ENCODE data around the gene MXI1.
A peak's percentile ranks its signal among the peaks of the same experiment; 100 is the strongest.
"Not testable (repeated sequence)": the region's sequence is repeated elsewhere in the genome, so short reads cannot be mapped to it uniquely, and the experiment has no call there.

Gene MXI1

DNA sequence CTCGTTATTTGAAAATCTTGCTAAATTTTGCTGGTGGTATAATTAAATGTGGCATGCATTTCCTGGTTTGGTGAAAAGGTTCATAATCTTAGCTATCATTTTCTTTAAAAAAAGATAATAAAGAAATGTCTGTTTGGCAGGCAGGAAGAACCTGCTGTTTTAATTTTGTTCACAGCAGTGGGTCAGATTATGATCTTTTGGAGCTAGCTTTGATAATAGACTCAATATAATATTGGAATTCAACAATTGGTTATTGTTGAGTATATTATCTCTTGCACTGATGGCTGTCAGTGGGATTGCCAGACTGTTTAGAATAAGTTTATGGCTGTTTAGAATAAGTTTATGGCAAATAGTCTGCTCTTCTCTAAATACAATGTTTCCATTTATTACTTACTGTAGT lies 35.1 kb downstream of the MXI1 start:
- DNase-seq = no peak

DNA sequence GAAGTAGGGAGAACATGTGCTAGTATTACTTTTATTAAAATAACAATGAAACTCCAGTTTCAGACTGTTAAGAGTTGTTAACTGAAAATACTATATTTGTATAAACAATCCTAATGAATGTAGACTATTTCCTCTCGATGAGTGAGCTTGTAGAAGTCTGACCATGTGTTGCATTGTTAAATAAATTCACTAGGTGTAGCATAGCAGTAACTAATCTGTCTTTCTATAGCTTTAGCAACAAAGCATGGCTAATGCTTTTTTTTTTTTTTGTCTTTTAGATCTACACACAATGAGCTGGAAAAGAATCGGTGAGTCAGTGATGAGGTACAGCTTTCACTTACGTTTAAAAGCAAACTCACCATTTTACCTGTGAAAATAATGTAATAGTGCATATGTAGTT lies 37.1 kb downstream of the MXI1 start:
- DNase-seq = no peak

DNA sequence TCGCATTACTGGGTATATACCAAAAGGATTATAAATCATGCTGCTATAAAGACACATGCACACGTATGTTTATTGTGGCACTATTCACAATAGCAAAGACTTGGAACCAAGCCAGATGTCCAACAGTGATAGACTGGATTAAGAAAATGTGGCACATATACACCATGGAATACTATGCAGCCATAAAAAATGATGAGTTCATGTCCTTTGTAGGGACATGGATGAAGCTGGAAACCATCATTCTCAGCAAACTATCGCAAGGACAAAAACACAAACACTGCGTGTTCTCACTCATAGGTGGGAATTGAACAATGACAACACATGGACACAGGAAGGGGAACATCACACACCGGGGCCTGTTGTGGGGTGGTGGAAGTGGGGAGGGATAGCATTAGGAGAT lies 40.4 kb downstream of the MXI1 start:
- not testable (repeated sequence) for DNase-seq

DNA sequence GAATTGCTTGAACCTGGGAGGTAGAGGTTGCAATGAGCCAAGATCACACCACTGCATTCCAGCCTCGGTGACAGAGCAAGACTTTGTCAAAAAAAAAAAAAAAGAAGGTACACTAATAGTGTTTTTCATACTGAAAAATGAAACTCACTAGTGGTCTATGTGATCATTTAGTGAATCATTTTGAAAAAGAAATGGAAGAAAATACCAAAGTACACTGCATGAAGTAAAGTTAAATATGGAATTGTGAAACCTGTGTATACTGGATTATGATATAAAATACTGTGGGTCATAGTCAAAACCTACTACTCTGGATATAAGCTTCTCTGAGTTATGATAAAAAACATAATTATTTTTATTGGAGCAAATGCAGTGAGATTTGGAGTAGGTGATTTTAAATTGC lies 42.1 kb downstream of the MXI1 start:
- not testable (repeated sequence) for DNase-seq

DNA sequence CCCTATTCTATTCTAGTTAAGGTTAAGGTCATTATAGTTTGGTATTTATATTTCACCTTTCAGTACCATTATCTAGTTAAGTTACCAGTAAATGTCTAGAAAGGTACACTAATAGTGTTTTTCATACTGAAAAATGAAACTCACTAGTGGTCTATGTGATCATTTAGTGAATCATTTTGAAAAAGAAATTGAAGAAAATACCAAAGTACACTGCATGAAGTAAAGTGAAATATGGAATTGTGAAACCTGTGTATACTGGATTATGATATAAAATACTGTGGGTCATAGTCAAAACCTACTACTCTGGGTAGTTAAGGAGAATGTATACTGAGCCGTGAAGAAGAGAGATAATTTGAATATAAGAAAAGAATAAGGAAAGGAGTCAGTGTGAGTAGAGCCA lies 44.0 kb downstream of the MXI1 start:
- not testable (repeated sequence) for DNase-seq

DNA sequence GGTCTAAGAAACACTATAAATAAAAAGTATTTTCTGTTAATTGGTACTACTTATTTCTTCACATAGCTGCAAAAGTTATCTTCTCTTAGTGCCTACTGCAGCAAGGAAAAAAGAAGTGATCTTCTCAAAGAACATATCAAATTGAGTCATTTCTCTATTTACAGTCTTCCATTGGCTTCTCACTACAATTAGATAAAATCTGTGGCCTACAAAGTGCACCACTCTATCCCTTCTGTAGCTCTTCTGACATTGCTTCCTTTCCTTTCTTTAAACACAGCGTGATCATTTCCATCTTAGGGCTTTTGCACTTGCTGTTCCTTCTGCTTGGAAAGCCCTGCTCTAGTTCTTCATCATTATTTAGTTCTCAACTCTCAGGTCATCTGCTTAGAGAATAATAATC lies 44.7 kb downstream of the MXI1 start:
- DNase-seq = no peak

DNA sequence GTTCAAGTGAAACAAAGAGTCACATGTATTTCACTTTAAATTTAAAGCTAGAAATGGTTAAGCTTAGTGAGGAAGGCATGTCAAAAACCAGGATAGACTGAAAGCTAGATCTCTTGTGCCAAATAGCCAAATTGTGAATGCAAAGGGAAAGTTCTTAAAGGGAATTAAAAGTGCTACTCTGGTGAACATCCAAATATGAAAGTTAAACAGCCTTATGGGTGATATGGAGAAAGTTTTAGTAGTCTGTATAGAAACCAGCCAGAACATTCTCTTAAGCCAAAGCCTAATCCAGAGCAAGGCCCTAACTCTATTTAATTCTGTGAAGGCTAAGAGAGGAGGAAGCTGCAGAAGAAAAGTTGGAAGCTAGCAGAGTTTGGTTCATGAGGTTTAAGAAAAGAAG lies 47.1 kb downstream of the MXI1 start:
- no peak for DNase-seq

DNA sequence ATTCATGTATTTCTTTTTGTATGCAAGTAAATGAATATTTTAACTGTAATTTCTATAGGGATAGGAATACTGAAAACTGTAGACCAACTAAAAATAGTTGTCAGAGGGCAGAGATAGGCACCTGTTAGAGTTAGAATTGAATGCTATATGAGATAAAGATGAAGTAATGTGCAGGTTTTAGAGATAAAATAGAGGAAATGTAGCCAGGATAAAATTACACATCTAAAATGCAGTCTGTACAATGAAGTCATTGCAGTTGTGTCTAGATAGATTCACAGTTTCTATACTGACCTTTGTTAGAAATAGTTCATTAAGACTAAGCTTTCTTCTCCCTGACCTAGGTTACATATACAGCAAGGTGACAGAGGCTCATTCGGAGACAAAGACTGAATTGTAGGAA lies 51.1 kb downstream of the MXI1 start:
- no peak for DNase-seq

DNA sequence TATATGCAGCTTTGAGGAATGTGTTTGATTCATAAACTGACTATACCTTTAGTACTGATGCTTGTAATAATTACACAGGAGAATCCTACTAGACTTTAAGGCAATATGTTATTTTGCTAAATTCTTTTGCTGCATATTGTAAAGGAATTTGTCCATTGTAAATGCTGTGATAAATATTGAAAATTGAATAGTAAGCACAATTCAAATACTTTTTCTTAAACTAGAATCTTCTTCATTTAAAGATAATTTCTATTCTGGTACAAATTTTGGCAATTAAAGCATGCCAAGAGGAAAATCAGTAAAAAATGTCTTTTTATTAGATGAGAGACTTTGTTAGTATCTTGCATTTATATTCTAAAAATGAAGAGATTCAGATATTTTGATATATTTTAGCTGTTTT lies 51.9 kb downstream of the MXI1 start:
- no peak for DNase-seq

DNA sequence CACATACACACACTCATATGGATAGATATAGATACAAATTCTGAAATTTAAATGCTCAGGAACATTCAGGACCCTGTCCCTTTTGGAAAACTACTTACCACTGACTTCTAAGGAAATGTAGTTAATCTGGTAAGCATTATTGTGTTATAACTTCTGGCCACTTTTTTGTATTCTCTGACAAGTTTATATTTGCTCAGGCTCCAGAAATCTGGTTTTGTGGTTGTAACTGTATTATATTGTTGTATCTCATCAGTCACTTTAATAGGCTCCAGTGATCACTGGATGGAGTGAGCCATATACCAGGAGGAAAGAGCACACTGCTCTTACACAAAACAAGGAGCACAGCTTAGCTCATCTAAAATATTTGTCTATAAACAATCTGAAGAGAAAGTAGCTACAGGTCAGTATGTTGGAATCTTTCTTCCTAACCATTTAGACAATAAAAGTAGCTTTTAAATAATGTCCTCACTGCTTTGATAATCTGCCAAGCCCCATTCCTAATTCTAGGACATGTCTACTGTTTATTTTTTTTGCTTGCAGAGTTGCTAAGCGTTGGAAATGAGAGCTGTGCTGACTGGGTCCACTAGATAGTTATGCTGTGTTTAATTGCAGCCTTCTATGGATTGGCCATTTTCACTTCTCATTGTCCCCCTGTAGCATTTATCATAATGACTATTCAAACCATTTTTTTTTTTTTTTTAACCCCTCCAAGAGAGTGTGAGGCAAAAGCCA lies 53.5 kb downstream of the MXI1 start:
- no peak for DNase-seq

DNA sequence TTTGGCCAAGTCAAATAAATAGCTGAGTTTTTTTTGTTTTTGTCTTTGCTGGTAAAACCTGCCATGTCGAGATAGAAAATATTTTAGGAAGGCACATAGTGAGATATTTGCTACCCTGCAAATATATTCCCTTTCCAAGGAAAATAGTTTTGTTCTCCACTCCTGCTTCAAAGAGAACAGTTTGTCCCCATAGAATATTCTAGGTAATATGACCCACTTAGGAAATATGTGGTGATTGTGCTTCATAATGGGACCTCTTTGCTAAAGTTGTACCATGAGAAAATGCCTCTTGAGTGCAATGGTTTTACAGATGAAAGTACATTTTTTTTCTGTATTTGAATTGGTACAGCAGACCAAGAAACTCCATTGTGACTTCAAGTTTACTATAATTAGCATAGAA lies 55.8 kb downstream of the MXI1 start:
- no peak for DNase-seq

DNA sequence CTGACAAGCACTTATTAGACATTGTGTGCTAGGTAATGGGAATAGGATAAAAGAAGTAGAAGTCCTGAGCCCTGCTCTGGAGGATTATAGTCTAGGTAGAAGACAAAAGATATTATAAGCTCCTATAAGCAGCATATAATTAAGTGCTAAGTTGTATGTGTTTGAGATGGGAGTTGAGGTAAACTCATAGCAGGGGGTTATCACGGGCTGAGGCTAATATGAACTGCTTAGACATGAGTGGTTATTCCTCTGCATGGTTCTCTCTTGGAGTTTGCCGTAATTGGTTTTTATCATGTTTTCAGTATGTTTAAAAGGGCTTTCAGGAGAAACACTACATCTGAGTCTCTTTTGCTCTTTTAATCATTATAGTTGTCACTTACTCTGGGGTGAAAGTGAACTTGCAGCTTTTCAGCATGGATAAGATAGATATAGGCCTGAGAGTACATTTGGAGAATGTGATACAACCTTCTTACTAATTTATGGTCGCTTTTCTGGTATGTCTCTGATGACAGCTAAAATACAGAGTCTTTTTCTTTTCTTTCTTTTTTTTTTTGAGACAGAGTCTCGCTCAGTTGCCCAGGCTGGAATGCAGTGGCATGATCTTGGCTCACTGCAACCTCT lies 58.3 kb downstream of the MXI1 start:
- no peak for DNase-seq

DNA sequence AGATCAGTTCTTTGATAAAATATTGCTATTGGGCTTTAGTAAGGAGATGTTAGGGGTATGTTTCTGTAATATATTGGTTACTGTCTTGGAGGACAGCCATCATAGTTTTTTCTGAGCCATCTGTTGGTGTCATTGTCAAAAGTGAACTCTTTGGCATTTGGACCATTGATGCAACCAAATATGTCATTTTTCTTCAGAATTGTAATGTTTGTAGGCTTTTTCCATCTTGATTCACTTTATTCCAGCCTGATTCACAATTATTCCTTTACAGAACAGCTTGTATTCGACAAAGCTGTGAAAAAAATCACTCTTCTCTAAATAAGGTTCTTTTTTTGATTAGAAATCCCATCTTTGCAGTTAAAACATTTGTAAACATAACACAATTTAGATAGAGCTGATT lies 59.9 kb downstream of the MXI1 start:
- no peak for DNase-seq

DNA sequence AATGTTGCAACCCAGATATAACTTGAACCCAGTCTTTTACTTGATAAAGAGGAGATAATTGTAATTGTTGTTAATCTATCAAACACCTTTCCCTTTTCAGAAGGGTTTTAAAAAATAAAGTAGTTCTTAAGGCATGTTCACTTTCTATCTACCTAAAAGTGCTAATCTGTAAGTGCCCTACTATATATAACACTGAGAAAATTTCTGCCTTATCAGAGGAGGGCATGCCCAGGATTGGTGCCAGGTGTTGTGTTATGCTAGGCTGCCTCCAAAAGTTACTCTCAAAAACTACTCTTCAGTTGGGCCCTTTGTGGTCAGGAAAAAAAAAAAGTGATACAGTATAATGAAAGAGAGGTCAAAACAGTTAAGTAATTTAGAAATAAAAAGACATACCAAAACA lies 61.0 kb downstream of the MXI1 start:
- DNase-seq = no peak

DNA sequence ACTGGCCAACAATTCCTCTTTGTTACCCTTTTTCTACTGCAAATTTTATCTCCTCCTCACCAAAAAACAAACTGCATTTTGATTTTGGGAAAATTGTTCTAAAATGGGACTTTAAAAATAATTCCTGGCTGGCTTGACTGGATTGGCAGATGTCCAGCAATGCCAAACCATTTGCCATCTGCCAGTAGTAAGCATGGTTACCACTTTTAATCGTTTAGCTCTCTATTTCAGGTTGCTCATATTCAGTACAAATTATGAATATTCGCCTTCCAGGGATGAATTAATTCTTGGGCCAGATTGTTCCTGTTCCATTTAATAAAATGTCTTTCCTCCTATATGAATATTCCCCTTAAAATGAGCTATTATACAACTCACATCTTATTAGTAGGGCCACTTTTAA lies 61.6 kb downstream of the MXI1 start:
- DNase-seq = no peak

DNA sequence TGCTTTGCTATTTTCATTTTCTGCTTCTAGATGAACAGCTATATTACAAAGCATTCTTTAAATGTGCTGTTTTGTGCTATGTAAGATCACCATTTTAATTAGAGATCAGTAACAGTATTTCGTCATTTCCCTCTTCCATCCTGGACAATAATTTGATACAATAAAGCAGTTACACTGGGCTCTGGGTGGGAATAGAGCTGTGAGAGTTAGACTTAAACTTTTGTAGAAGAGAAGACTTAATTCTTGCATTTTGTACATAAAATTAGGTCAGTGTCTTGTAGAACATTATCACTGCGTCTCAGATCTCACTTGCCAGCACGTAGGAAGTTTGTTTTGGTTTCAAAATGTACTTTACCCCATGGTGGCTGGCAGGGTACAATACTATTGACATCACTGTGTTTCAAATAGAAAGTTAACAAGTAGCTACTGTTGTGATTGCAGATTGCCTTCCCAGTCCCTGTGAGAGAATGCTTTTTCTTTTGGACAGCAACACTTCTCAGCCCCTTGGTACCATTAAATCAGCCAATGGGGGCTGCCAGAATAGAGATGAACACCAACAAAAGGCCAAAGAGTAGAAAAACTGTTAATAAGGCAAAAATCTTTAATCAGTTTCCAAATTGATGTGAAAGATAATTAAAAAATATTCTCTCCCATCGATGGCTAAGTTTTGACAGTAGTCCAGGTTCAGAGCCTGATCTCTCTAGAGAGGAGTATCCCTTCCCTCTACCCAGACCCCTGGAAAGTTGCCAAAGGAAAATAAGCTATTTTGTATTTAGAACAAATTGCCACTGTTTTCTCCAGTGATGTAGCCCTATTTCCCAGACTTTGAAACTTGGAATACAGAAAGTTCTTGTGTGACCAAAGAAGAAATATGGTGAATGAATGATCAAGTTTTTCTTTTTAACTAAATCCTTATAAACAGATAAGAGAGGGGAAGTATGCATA lies 62.2 kb downstream of the MXI1 start:
- peak; percentile 8 for DNase-seq

DNA sequence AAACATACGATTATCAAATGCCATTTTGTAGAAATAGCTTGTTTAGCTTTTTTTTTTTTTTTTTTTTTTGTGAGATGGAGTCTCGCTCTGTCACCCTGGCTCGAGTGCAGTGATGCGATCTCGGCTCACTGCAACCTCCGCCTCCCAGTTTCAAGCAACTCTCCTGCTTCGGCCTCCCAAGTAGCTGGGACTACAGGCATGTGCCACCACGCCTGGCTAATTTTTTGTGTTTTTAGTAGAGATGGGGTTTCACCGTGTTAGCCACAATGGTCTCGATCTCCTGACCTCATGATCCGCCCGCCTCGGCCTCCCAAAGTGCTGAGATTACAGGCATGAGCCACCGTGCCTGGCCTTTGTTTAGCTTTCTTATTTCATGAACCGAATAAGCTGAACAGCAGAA lies 65.6 kb downstream of the MXI1 start:
- DNase-seq = not testable (repeated sequence)

DNA sequence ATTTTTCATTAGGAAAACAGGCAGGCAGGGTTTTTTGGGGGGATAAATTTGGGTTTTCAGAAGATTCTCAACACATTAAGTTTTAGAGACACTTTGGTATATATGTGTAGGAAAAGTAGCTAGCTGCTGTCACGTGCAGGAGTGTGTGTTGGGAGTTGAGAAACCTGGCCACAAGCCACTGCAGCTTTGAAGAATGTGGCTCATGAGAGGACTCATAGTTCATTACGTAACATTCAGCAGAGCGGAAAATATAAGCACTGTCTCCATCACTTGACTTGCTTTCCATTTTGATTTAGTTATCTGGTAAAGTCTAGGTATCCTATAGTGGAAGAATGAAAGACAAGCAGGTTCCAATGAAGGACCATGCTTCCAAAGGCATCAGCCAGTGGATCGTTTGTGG lies 66.1 kb downstream of the MXI1 start:
- peak; percentile 46 for DNase-seq

DNA sequence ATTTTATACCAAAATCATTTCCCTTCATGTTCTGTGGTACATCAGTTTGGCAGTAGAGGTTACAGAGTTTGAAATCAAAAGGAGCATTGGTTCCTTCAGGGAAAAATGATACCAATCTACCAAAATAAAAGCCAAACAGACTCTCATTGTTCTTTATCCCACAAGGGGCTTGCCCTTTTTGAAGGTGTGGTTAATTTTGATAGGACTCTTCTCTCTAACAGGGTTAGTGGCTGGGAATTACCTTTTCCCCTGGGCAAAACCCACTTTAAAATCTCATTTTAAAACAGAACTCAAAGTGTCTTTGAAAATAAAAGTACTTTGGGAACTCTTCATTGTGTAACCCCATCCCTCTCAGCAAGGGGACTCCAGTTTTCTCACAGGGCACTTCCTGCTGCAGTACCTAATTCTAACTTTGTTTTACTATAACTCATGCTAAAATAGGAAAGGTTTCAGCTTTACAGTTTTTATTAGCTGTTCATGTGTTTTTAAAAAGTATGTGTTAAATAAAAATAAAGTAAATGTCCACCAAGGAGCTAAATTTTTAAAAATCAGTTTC lies 66.7 kb downstream of the MXI1 start:
- DNase-seq = no peak

DNA sequence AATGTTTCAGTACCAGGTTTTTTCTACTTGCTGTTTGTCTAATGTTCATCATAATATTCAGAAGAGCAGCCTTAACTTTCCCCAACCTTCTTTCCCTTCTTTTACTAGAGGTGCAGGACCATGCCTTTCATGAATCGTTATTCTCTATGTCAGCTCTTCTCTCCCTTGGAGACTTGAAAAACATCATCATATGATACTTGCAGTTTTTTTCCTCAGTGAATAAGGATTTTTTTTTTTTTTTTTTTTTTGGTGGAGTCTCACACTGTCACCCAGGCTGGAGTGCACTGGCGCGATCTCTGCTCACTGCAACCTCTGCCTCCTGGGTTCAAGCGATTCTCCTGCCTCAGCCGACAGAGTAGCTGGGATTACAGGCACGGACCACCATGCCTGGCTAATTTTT lies 67.2 kb downstream of the MXI1 start:
- DNase-seq = no peak

DNA sequence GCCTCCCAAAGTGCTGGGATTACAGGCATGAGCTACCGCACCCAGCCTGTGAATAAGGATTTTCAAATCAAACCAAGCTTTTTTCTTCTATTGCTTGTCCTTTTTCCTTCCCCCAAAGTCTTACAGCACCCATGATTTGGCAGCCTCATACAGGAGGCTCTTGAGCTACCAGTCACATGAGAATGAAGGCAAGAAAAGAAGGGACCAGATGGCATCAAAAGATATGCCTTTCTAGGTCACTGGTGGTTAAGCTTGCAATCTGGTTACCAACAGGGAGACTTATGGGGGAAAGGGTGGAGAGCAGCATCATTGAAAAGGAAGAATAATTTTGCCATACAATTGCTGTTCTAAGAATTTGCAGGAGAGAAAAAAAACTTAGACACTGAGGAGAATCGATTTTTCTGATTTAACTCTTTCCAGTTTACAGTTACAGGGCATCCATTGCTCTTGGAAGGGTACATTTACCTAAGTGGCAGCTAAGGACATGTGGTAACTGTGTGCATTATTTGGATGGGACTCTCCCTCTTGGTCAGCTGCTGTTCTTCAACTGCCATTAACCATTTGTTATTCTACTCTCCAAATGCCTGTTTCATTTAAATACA lies 67.8 kb downstream of the MXI1 start:
- DNase-seq = no peak

DNA sequence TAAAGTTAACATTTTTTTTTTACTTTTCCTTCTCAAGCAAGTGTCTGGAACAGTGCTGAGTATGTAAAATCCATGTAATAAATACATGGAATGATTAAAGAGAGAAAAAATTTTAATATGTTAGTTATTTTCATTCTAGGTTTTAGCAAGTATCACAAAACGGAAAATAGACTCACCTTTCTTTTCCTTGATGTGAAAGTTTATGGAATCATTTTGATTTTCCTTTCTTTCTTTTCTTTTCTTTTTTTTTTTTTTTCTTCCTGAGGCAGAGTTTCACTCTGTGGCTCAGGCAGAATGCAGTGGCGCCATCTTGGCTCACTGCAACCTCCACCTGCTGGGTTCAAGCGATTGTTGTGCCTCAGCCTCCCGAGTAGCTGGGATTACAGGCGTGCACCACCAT lies 69.2 kb downstream of the MXI1 start:
- DNase-seq = no peak

DNA sequence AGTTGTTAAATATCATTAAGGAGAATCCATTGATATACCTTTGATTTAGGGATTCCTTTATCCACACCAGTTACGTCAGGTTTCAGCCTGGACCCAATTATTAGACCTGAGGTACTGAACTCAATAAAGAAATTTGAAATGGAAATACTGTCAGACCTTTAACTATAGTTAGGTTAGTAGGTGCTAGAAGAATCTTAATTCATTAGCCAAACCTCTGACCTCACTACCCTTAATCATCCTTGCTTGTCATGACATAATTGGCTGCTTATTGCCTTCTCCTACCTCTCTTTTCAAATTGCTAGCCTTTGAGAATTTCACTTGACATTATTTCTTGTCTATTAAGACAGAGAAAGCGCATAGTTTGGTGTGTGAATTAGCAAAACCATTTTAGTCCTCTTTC lies 70.2 kb downstream of the MXI1 start:
- no peak for DNase-seq
